Fibroblast of pulmonary artery (primary cell): ENCODE data around the gene ARX.

Experiments
- DNase-seq: peaks from one replicate; pipeline ENCODE4 v3.0.0-alpha.2; 2010; ENCODE audit warnings: low read depth
- H3K4me3 ChIP-seq: replicated peaks from 2 replicates; pipeline ENCODE4 v1.5.1; 2011; ENCODE audit warnings: low read depth, mild to moderate bottlenecking, control low read depth, low read length, moderate library complexity
- TF ChIP-seq, protein P1 (sequence below): IDR thresholded peaks from 2 replicates; pipeline ENCODE4 v1.5.1; 2011; ENCODE audit warnings: mild to moderate bottlenecking, control low read depth, low read length, inconsistent platforms; ENCODE audit errors: missing control alignments

Gene ARX

GRCh38 chrX:25017667-25018247, 2.0 kb upstream of the ARX start:
- H3K4me3 ChIP-seq, result no peak overlapping the region
- TF ChIP-seq, protein P1, sequence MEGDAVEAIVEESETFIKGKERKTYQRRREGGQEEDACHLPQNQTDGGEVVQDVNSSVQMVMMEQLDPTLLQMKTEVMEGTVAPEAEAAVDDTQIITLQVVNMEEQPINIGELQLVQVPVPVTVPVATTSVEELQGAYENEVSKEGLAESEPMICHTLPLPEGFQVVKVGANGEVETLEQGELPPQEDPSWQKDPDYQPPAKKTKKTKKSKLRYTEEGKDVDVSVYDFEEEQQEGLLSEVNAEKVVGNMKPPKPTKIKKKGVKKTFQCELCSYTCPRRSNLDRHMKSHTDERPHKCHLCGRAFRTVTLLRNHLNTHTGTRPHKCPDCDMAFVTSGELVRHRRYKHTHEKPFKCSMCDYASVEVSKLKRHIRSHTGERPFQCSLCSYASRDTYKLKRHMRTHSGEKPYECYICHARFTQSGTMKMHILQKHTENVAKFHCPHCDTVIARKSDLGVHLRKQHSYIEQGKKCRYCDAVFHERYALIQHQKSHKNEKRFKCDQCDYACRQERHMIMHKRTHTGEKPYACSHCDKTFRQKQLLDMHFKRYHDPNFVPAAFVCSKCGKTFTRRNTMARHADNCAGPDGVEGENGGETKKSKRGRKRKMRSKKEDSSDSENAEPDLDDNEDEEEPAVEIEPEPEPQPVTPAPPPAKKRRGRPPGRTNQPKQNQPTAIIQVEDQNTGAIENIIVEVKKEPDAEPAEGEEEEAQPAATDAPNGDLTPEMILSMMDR, result no peak
- DNase-seq, result no peak

DNA sequence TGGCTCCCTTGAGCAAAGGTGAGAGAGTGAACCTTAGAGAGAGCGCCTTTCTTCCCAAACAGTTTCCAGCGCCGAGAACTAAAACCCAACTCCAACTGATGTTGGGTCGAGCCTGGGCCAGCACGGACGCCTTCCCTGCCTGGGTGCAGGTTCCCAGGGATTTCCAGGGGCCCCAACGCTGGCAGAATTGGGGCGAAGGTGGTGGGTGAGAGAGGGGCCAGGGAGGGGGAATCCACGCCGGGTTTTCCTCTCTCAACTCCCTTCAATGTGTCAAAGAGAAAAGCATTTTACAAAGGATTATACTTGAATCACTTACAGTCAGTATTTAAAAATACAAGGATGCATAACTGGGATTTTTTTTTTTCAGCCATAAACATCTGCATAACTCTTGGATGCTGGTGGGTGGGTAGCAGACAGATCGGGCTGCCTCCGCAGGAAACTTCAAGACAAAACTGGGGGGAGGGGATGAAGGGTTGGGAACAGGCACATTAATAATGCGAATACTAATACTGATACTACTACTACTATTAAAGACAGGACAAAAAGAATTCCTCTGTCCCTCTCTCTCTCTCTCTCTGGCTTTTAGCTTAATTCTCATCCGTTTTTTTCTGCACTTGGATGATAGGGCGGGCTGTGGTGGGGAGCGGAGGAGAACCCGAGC, 1.3 kb upstream of the ARX start:
- TF ChIP-seq, protein P1, result no peak
- no peak overlapping the region for H3K4me3 ChIP-seq
- no peak for DNase-seq

GRCh38 chrX:25016361-25016671, 551 bp upstream of the ARX start:
- TF ChIP-seq, protein P1, result no peak
- DNase-seq, result no peak
- H3K4me3 ChIP-seq, result no peak overlapping the region

GRCh38 chrX:25014366-25014838, 1.4 kb downstream of the ARX start:
- TF ChIP-seq, protein P1, result no peak
- no peak overlapping the region for H3K4me3 ChIP-seq
- no peak for DNase-seq

DNA sequence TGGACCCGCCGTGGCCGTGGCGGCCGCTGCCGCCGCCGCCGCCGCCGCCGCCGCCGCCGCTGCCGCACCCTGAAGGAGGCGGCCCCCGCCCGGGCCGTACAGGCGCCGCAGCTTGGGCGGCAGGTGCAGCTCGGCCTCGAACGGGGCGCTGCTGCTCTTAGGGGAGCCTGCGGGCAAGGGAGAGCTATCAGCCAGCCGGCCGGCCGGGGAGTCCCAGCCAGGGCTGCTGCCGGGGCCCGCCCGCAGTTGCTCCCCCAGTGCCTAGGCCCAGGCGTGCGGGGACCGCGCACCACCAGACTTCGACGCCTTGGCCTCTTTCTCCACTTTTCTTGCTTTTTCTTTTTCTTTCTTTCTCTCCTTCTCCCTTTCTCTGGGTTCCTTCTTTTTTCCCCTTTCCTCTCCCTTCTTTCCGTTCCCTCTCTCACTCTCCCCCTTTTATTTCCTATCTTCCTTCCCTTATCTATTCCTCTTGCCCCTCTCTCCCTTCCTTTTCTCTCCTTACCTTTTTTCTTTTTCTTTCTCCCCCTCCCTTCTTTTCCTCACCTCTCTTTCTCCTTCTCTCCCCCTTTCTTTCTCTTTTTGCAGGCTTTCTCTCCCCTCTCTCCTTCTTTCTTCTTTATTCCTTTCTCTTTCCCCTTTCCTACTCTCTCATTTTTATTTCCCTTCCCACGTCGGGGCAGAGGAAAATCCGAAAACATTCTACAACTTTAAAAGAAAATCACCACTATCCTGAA, 2.0 kb downstream of the ARX start:
- H3K4me3 ChIP-seq, result no peak overlapping the region
- DNase-seq, result no peak
- TF ChIP-seq, protein P1, result no peak

DNA sequence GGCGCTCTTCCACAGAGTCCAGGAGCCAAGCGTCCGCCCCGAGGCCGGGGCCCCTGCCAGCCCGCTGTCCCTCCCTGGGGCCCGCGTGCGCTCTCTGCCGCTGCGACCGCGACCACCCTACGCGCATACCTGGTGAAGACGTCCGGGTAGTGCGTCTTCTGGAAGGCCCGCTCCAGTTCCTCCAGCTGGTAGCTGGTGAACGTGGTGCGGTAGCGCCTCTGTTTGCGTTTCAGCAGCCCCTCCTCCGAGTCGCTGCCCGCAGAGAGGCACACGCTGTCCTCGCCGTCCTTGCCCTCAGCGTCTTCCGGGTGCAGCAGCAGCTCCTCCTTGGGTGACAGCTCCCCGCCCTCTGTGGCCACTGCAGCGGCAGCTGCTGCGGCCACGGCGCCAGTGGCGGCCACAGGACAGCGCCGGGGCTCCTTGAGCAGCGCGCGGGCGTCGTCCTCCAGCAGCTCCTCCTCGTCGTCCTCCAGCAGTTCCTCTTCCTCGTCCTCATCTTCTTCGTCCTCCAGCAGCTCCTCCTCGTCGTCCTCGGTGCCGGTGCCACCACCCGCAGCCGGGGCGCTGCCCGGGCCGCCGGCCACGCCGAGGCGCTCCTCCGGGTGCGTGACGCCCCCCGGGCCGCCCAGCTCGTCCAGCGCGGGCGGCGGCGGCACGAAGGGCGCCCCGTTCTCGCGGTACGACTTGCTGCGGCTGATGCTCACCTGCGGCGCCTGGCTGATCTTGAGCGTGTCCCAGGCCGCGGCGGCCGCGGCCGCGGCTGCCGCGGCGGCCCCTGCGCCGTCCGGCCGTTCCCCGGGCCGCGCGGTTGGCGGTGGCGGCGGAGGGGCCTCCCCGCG, 2.8 kb downstream of the ARX start:
- DNase-seq, result no peak

More for the DNA sequence above, 2.8 kb downstream of the ARX start:
- TF ChIP-seq, protein P1, result no peak
- no peak overlapping the region for H3K4me3 ChIP-seq
